C4-2B (cell line): ENCODE measurements around the gene F2.

Experiments used
- CTCF ChIP-seq: fragments of 450-650 bp; conservative IDR thresholded peaks from 2 replicates; pipeline ENCODE4 v1.5.1; 2017; ENCODE audit warnings: mild to moderate bottlenecking
- ZFX ChIP-seq: fragments of 450-650 bp; IDR thresholded peaks from 2 replicates; pipeline ENCODE4 v1.6.1; 2017

- TF ChIP-seq CTCF (no peak), ZFX (no peak)
Measured at GRCh38 chr11:46684367-46684766, 34.6 kb upstream of the F2 start.
